NT2/D1 (cell line): ENCODE results near the gene CDK1.

Source experiments
- SUZ12 ChIP-seq: IDR thresholded peaks from 2 replicates; pipeline ENCODE4 v1.6.1; 2011; ENCODE audit not compliant: insufficient read length, insufficient read depth; ENCODE audit errors: extremely low read depth
- YY1 ChIP-seq: IDR thresholded peaks from 2 replicates; pipeline ENCODE4 v1.6.1; 2011; ENCODE audit not compliant: insufficient read length, insufficient read depth
- ZNF274 ChIP-seq: IDR thresholded peaks from 2 replicates; pipeline ENCODE4 v1.6.1; 2011; ENCODE audit warnings: mild to moderate bottlenecking, low read depth, low read length

DNA sequence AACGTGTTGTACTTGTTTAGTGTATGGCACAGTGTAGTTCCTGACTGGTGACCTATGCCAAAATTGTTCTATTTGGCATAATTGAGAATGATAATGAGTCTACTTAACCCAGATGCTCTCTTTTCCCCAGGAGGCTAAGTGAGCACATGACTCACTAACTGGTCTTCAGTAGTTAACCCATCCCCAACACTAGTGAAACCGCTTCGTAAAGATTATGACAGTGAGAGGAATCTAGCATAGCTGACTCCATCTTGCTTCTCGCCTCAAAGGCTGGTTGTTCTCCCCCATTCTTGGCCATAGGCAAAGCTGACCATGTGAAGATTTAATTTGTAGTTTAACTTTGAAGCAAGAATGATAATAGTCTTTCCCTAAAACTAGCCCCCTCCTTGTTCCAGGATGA is 47.2 kb downstream of the CDK1 start:
- TF ChIP-seq ZNF274 (no peak), YY1 (no peak), SUZ12 (no peak)
